ENCODE data around the gene PKNOX1.
"Not testable (repeated sequence)": the region's sequence is repeated elsewhere in the genome, so short reads cannot be mapped to it uniquely, and the experiment has no call there.

PKNOX1 gene

GRCh38 chr21:43006051-43006873 lies 31.9 kb downstream of the PKNOX1 start:
- H3K4me3 ChIP-seq (ENCODE audit: low read depth in 1 of 2, low read length in 2 of 2); H3K27ac ChIP-seq (ENCODE audit: low read length); H3K4me1 ChIP-seq (ENCODE audit: control insufficient read depth in 1 of 2, insufficient read depth in 2 of 2, low read length in 2 of 2); H3K27me3 ChIP-seq (ENCODE audit: low read depth, low read length); H3K9me3 ChIP-seq (ENCODE audit: control insufficient read depth in 1 of 2, low read length in 2 of 2): not testable (repeated sequence)
- H3K36me3 ChIP-seq (ENCODE audit: control insufficient read depth in 1 of 2, insufficient read depth in 2 of 2, low read length in 2 of 2) = peaks cover 7 to 14% of the 10 kb centered on the region in 2 donors

GRCh38 chr21:43006874-43007208 lies 32.5 kb downstream of the PKNOX1 start:
- Histone ChIP-seq H3K9me3 (ENCODE audit: control insufficient read depth in 1 of 2, low read length in 2 of 2) (no peaks in the 10 kb centered on the region), H3K4me1 (ENCODE audit: control insufficient read depth in 1 of 2, insufficient read depth in 2 of 2, low read length in 2 of 2) (no peaks in the 10 kb centered on the region), H3K27ac (ENCODE audit: low read length) (no peak overlapping the region), H3K27me3 (ENCODE audit: low read depth, low read length) (no peaks in the 10 kb centered on the region), H3K36me3 (ENCODE audit: control insufficient read depth in 1 of 2, insufficient read depth in 2 of 2, low read length in 2 of 2) (peaks cover 7 to 19% of the 10 kb centered on the region in 2 donors), H3K4me3 (ENCODE audit: low read depth in 1 of 2, low read length in 2 of 2) (no peak overlapping the region)

- Histone ChIP-seq H3K4me3 (ENCODE audit: low read depth in 1 of 2, low read length in 2 of 2) (no peak overlapping the region), H3K27ac (ENCODE audit: low read length) (no peak overlapping the region), H3K36me3 (ENCODE audit: control insufficient read depth in 1 of 2, insufficient read depth in 2 of 2, low read length in 2 of 2) (peaks cover 18 to 46% of the 10 kb centered on the region in 2 donors), H3K27me3 (ENCODE audit: low read depth, low read length) (no peaks in the 10 kb centered on the region), H3K9me3 (ENCODE audit: control insufficient read depth in 1 of 2, low read length in 2 of 2) (no peaks in the 10 kb centered on the region), H3K4me1 (ENCODE audit: control insufficient read depth in 1 of 2, insufficient read depth in 2 of 2, low read length in 2 of 2) (no peaks in the 10 kb centered on the region)
These were observed 38.2 kb downstream of the PKNOX1 start for GRCh38 chr21:43012596-43012995.

GRCh38 chr21:43015906-43016540 lies 41.7 kb downstream of the PKNOX1 start:
- Histone ChIP-seq H3K9me3 (ENCODE audit: control insufficient read depth in 1 of 2, low read length in 2 of 2) (no peaks in the 10 kb centered on the region), H3K4me3 (ENCODE audit: low read depth in 1 of 2, low read length in 2 of 2) (no peak overlapping the region), H3K4me1 (ENCODE audit: control insufficient read depth in 1 of 2, insufficient read depth in 2 of 2, low read length in 2 of 2) (no peaks in the 10 kb centered on the region), H3K27me3 (ENCODE audit: low read depth, low read length) (no peaks in the 10 kb centered on the region), H3K27ac (ENCODE audit: low read length) (no peak overlapping the region), H3K36me3 (ENCODE audit: control insufficient read depth in 1 of 2, insufficient read depth in 2 of 2, low read length in 2 of 2) (peaks cover 30 to 51% of the 10 kb centered on the region in 2 donors)

GRCh38 chr21:43016728-43017127 lies 42.4 kb downstream of the PKNOX1 start:
- Histone ChIP-seq H3K27ac (ENCODE audit: low read length) (no peak overlapping the region), H3K9me3 (ENCODE audit: control insufficient read depth in 1 of 2, low read length in 2 of 2) (no peaks in the 10 kb centered on the region), H3K4me3 (ENCODE audit: low read depth in 1 of 2, low read length in 2 of 2) (no peak overlapping the region), H3K27me3 (ENCODE audit: low read depth, low read length) (no peaks in the 10 kb centered on the region), H3K4me1 (ENCODE audit: control insufficient read depth in 1 of 2, insufficient read depth in 2 of 2, low read length in 2 of 2) (no peaks in the 10 kb centered on the region), H3K36me3 (ENCODE audit: control insufficient read depth in 1 of 2, insufficient read depth in 2 of 2, low read length in 2 of 2) (peaks cover 36 to 53% of the 10 kb centered on the region in 2 donors)

- no peak overlapping the region for H3K4me3 ChIP-seq (ENCODE audit: low read depth in 1 of 2, low read length in 2 of 2)
- no peaks in the 10 kb centered on the region for H3K27me3 ChIP-seq (ENCODE audit: low read depth, low read length)
- H3K36me3 ChIP-seq (ENCODE audit: control insufficient read depth in 1 of 2, insufficient read depth in 2 of 2, low read length in 2 of 2) = peaks cover 45 to 53% of the 10 kb centered on the region in 2 donors
- no peaks in the 10 kb centered on the region for H3K9me3 ChIP-seq (ENCODE audit: control insufficient read depth in 1 of 2, low read length in 2 of 2)
- no peak overlapping the region for H3K27ac ChIP-seq (ENCODE audit: low read length)
- H3K4me1 ChIP-seq (ENCODE audit: control insufficient read depth in 1 of 2, insufficient read depth in 2 of 2, low read length in 2 of 2) = no peaks in the 10 kb centered on the region
These were observed 44.2 kb downstream of the PKNOX1 start for GRCh38 chr21:43018519-43018918.

- Histone ChIP-seq H3K4me1 (ENCODE audit: control insufficient read depth in 1 of 2, insufficient read depth in 2 of 2, low read length in 2 of 2) (no peaks in the 10 kb centered on the region), H3K9me3 (ENCODE audit: control insufficient read depth in 1 of 2, low read length in 2 of 2) (no peaks in the 10 kb centered on the region), H3K27ac (ENCODE audit: low read length) (no peak overlapping the region), H3K4me3 (ENCODE audit: low read depth in 1 of 2, low read length in 2 of 2) (no peak overlapping the region), H3K27me3 (ENCODE audit: low read depth, low read length) (no peaks in the 10 kb centered on the region), H3K36me3 (ENCODE audit: control insufficient read depth in 1 of 2, insufficient read depth in 2 of 2, low read length in 2 of 2) (peaks cover 49 to 56% of the 10 kb centered on the region in 2 donors)
These were observed 45.8 kb downstream of the PKNOX1 start for GRCh38 chr21:43020177-43020576.

GRCh38 chr21:43020771-43021170 lies 46.4 kb downstream of the PKNOX1 start:
- peaks cover 54 to 60% of the 10 kb centered on the region in 2 donors for H3K36me3 ChIP-seq (ENCODE audit: control insufficient read depth in 1 of 2, insufficient read depth in 2 of 2, low read length in 2 of 2)
- H3K4me3 ChIP-seq (ENCODE audit: low read depth in 1 of 2, low read length in 2 of 2) = no peak overlapping the region
- no peaks in the 10 kb centered on the region for H3K27me3 ChIP-seq (ENCODE audit: low read depth, low read length)
- H3K27ac ChIP-seq (ENCODE audit: low read length) = no peak overlapping the region
- no peaks in the 10 kb centered on the region for H3K9me3 ChIP-seq (ENCODE audit: control insufficient read depth in 1 of 2, low read length in 2 of 2)
- H3K4me1 ChIP-seq (ENCODE audit: control insufficient read depth in 1 of 2, insufficient read depth in 2 of 2, low read length in 2 of 2) = no peaks in the 10 kb centered on the region

- Histone ChIP-seq H3K4me1 (ENCODE audit: control insufficient read depth in 1 of 2, insufficient read depth in 2 of 2, low read length in 2 of 2) (no peaks in the 10 kb centered on the region), H3K36me3 (ENCODE audit: control insufficient read depth in 1 of 2, insufficient read depth in 2 of 2, low read length in 2 of 2) (peaks cover 51 to 57% of the 10 kb centered on the region in 2 donors), H3K27me3 (ENCODE audit: low read depth, low read length) (no peaks in the 10 kb centered on the region), H3K27ac (ENCODE audit: low read length) (no peak overlapping the region), H3K4me3 (ENCODE audit: low read depth in 1 of 2, low read length in 2 of 2) (no peak overlapping the region), H3K9me3 (ENCODE audit: control insufficient read depth in 1 of 2, low read length in 2 of 2) (no peaks in the 10 kb centered on the region)
These were observed 46.8 kb downstream of the PKNOX1 start for GRCh38 chr21:43021191-43021590.

- no peak overlapping the region for H3K27ac ChIP-seq (ENCODE audit: low read length)
- H3K9me3 ChIP-seq (ENCODE audit: control insufficient read depth in 1 of 2, low read length in 2 of 2) = no peaks in the 10 kb centered on the region
- H3K27me3 ChIP-seq (ENCODE audit: low read depth, low read length) = no peaks in the 10 kb centered on the region
- no peaks in the 10 kb centered on the region for H3K4me1 ChIP-seq (ENCODE audit: control insufficient read depth in 1 of 2, insufficient read depth in 2 of 2, low read length in 2 of 2)
- peaks cover 44 to 49% of the 10 kb centered on the region in 2 donors for H3K36me3 ChIP-seq (ENCODE audit: control insufficient read depth in 1 of 2, insufficient read depth in 2 of 2, low read length in 2 of 2)
- H3K4me3 ChIP-seq (ENCODE audit: low read depth in 1 of 2, low read length in 2 of 2) = no peak overlapping the region
These were observed 47.6 kb downstream of the PKNOX1 start for GRCh38 chr21:43021756-43022600.

- Histone ChIP-seq H3K4me1 (ENCODE audit: control insufficient read depth in 1 of 2, insufficient read depth in 2 of 2, low read length in 2 of 2) (no peaks in the 10 kb centered on the region), H3K27ac (ENCODE audit: low read length) (no peak overlapping the region), H3K36me3 (ENCODE audit: control insufficient read depth in 1 of 2, insufficient read depth in 2 of 2, low read length in 2 of 2) (peaks cover 37 to 48% of the 10 kb centered on the region in 2 donors), H3K9me3 (ENCODE audit: control insufficient read depth in 1 of 2, low read length in 2 of 2) (no peaks in the 10 kb centered on the region), H3K4me3 (ENCODE audit: low read depth in 1 of 2, low read length in 2 of 2) (no peak overlapping the region), H3K27me3 (ENCODE audit: low read depth, low read length) (no peaks in the 10 kb centered on the region)
These were observed 48.8 kb downstream of the PKNOX1 start for GRCh38 chr21:43023175-43023574.
